Testis (tissue), 2 donors: ENCODE measurements around the gene HS3ST5.

ENCODE experiments used
- POLR2A ChIP-seq: fragments of 450-650 bp; IDR thresholded peaks from one replicate; pipeline ENCODE4 v1.6.1; 2017; ENCODE audit warnings: antibody characterized with exemption, mild to moderate bottlenecking, moderate library complexity
- TF ChIP-seq, protein P1 (sequence below), 3 experiments: fragments of 450-650 bp in 2 of 3; fragments of 200-600 bp in 1 of 3; sonication (generic) in 1 of 3; IDR thresholded peaks; one replicate each; pipeline ENCODE4 v1.5.1; 2016 to 2019; ENCODE audit warnings: antibody characterized with exemption in 3 of 3, mild to moderate bottlenecking in 2 of 3, moderate library complexity in 1 of 3

DNA sequence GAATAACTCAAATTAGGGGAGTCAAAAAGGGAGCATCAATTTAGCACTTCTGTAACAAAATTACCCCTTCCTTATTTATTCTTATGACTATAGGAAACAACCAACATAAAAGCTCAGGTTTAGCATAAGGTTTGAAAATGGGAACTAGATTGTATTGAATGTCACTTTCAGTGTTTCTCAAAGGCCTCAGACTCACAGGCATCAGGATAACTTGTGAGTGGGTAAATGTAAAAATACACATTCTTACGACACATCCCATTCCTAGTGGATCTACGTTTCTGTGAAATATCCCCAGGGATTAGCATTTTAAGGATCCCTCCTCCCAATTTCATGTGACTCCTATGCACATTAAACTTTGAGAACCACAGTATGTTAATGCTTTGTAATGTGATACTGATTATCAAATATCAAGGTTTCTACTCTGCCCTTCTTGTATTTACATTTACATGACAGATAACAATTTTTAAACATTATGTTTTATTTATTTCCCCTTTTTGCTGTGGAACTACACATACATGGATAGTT, 114.8 kb downstream of the HS3ST5 start:
- TF ChIP-seq, protein P1, sequence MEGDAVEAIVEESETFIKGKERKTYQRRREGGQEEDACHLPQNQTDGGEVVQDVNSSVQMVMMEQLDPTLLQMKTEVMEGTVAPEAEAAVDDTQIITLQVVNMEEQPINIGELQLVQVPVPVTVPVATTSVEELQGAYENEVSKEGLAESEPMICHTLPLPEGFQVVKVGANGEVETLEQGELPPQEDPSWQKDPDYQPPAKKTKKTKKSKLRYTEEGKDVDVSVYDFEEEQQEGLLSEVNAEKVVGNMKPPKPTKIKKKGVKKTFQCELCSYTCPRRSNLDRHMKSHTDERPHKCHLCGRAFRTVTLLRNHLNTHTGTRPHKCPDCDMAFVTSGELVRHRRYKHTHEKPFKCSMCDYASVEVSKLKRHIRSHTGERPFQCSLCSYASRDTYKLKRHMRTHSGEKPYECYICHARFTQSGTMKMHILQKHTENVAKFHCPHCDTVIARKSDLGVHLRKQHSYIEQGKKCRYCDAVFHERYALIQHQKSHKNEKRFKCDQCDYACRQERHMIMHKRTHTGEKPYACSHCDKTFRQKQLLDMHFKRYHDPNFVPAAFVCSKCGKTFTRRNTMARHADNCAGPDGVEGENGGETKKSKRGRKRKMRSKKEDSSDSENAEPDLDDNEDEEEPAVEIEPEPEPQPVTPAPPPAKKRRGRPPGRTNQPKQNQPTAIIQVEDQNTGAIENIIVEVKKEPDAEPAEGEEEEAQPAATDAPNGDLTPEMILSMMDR (IDR thresholded peaks at IDR 0.05), result no peak
- no peak for TF ChIP-seq POLR2A
